Endothelial cell (in vitro differentiated cells): ENCODE measurements around the gene KIAA0040. TPM values are rescaled to one million over a fixed set of nuclear protein-coding genes. Genes with fewer than 3 reads are reported as not detected.

ENCODE experiments used
- DNase-seq: peaks from one replicate; pipeline ENCODE4 v3.0.0; 2021; ENCODE audit warnings: low spot score
- H3K27ac Mint-ChIP-seq: one replicate; pipeline ENCODE4 v1.8.0; 2021; ENCODE audit warnings: mixed read lengths, inconsistent platforms; ENCODE audit not compliant: unreplicated experiment
- H3K27me3 Mint-ChIP-seq: one replicate; pipeline ENCODE4 v1.8.0; 2021; ENCODE audit warnings: mild to moderate bottlenecking, moderate library complexity, mixed read lengths, inconsistent platforms; ENCODE audit not compliant: unreplicated experiment
- H3K36me3 Mint-ChIP-seq: one replicate; pipeline ENCODE4 v1.8.0; 2021; ENCODE audit warnings: mild to moderate bottlenecking, low read depth, mixed read lengths, inconsistent platforms; ENCODE audit not compliant: unreplicated experiment
- H3K4me1 Mint-ChIP-seq: one replicate; pipeline ENCODE4 v1.8.0; 2021; ENCODE audit warnings: mild to moderate bottlenecking, mixed read lengths, inconsistent platforms; ENCODE audit not compliant: unreplicated experiment
- H3K4me3 Mint-ChIP-seq: one replicate; pipeline ENCODE4 v1.8.0; 2021; ENCODE audit warnings: mild to moderate bottlenecking, mixed read lengths, inconsistent platforms; ENCODE audit not compliant: unreplicated experiment
- H3K9me3 Mint-ChIP-seq: one replicate; pipeline ENCODE4 v1.8.0; 2021; ENCODE audit warnings: mixed read lengths, inconsistent platforms; ENCODE audit not compliant: unreplicated experiment
- CTCF ChIP-seq: fragments of 200-600 bp; sonication (generic); IDR thresholded peaks from one replicate; pipeline ENCODE4 v1.5.0; 2021; ENCODE audit warnings: antibody characterized with exemption; ENCODE audit not compliant: unreplicated experiment
- total RNA-seq: library from RNA; stranded (reverse); fragmentation: NEBNext Ultra II Directional; extraction: Animal tissue kit (Norgen Biotek cat#: 25700); gene quantifications from one replicate; pipeline ENCODE4 v1.2.1, GENCODE V29; 2021; ENCODE audit not compliant: unreplicated experiment

Gene KIAA0040
- total RNA-seq, 1 donor from 2014 or later = 4.1 TPM

GRCh38 chr1:175172503-175172902 is 20.1 kb downstream of the KIAA0040 start:
- Mint-ChIP-seq H3K27ac (no peak overlapping the region), H3K9me3 (no peaks in the 10 kb centered on the region), H3K36me3 (peaks cover 5% of the 10 kb centered on the region), H3K4me3 (no peak overlapping the region), H3K4me1 (peaks cover 10% of the 10 kb centered on the region), H3K27me3 (peaks cover 2% of the 10 kb centered on the region)
- no peak for TF ChIP-seq CTCF
- DNase-seq = no peak

GRCh38 chr1:175171036-175171913 is 21.3 kb downstream of the KIAA0040 start:
- no peak for TF ChIP-seq CTCF
- Mint-ChIP-seq H3K4me1 (peaks cover 10% of the 10 kb centered on the region), H3K4me3 (no peak overlapping the region)

GRCh38 chr1:175169286-175170018 is 23.1 kb downstream of the KIAA0040 start:
- H3K4me3 Mint-ChIP-seq = no peak overlapping the region
- DNase-seq = no peak
- peaks cover 7% of the 10 kb centered on the region for H3K27me3 Mint-ChIP-seq
- no peaks in the 10 kb centered on the region for H3K9me3 Mint-ChIP-seq
- TF ChIP-seq CTCF = no peak
- H3K36me3 Mint-ChIP-seq = peaks cover 5% of the 10 kb centered on the region
- no peak overlapping the region for H3K27ac Mint-ChIP-seq
- peaks cover 10% of the 10 kb centered on the region for H3K4me1 Mint-ChIP-seq

More at GRCh38 chr1:175171036-175171913, 21.3 kb downstream of the KIAA0040 start:
- no peaks in the 10 kb centered on the region for H3K9me3 Mint-ChIP-seq
- H3K27ac Mint-ChIP-seq = no peak overlapping the region
- H3K27me3 Mint-ChIP-seq = peaks cover 4% of the 10 kb centered on the region
- H3K36me3 Mint-ChIP-seq = peaks cover 5% of the 10 kb centered on the region
- no peak for DNase-seq

- Mint-ChIP-seq H3K4me1 (peaks cover 10% of the 10 kb centered on the region), H3K4me3 (no peak overlapping the region), H3K9me3 (no peaks in the 10 kb centered on the region), H3K27ac (no peak overlapping the region), H3K36me3 (peaks cover 5% of the 10 kb centered on the region), H3K27me3 (peaks cover 7% of the 10 kb centered on the region)
- no peak for DNase-seq
- no peak for TF ChIP-seq CTCF
These were observed 23.8 kb downstream of the KIAA0040 start for GRCh38 chr1:175168782-175169181.
